ENCODE results near the gene DEF6. TPM values are rescaled to one million over a fixed set of nuclear protein-coding genes. Genes with fewer than 3 reads are reported as not detected.
A peak's percentile ranks its signal among the peaks of the same experiment; 100 is the strongest.

DEF6 gene
- total and polyA plus RNA-seq, 11 donors = 0.38 to 14.4 (median 1.1) TPM

GRCh38 chr6:35259194-35259947 lies 38.2 kb upstream of the DEF6 start, which contains the start of gene ZNF76:
Gene ZNF76 (plus strand): TSS chr6:35259735. CDS start chr6:35281152, 21,417 bp downstream.
- Histone ChIP-seq H3K4me3 (peak within 1 kb of the TSS; percentile 63 to 99 (median 95)), H3K4me1 (peaks cover 0 to 46% (median 32%) of the 10 kb centered on the region in 12 donors), H3K27ac (peak within 1 kb of the TSS; percentile 97 to 100 (median 99)), H3K36me3 (no peaks in the 10 kb centered on the region), H3K9me3 (no peaks in the 10 kb centered on the region), H3K27me3 (no peaks in the 10 kb centered on the region)
- WGBS, 4 donors = 0 to 1% (median 0%) methylated on average over 34 to 82 of the region's 82 CpGs
- peak in 1 of 2 donors; percentile 69 for TF ChIP-seq POLR2A (IDR thresholded peaks at IDR 0.05)
- no peak for TF ChIP-seq CTCF (IDR thresholded peaks at IDR 0.05)
- DNase-seq (peak; percentile 98 to 99 (median 99)), ATAC-seq (peak; percentile 95 to 98 (median 96))
- intact Hi-C loops (cut with DNase I) = no loop called here

DNA sequence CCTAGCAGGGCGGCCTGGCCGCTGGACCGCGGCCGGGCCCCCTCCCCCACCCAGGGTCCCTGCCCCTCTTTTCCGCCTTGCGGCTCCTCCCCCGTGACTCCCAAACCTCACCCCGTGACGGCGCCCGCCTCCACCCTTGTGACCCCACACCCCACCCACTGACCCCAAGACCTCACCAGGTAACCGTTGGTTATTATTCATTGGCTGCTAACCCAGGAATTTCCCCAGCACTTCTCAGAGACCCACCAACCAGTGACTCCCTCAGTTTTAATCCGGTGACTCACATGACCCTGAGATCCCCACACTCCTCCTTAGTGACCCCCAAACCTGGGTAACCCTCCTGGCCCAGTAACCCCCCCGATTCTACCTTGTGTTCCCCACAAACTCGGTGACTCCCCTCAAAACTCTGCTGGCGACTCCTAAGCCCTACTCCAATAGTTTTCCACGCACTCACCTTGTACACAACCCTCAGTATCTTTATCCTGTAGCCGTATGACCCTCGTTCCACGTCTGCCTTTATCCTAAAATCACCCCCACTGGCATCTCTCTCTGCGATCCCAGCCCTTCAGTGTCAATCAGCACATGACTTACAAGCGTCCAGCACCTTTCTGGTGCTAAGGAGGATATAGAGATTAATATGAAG lies 37.5 kb upstream of the DEF6 start:
- DNase-seq (peak; percentile 77 to 86 (median 81)), ATAC-seq (peak; percentile 34 to 74 (median 66))
- H3K4me3 ChIP-seq = peak overlapping the region; percentile 63 to 99 (median 95)
- no peaks in the 10 kb centered on the region for H3K9me3 ChIP-seq
- 4 to 6% (median 5%) methylated on average over 14 to 23 of the region's 23 CpGs for WGBS, 4 donors
- intact Hi-C loops (cut with DNase I) = no loop called here
- peaks cover 0 to 53% (median 36%) of the 10 kb centered on the region in 12 donors for H3K4me1 ChIP-seq
- peak overlapping the region; percentile 97 to 100 (median 99) for H3K27ac ChIP-seq
- no peaks in the 10 kb centered on the region for H3K36me3 ChIP-seq
- H3K27me3 ChIP-seq = no peaks in the 10 kb centered on the region
- TF ChIP-seq POLR2A (IDR thresholded peaks at IDR 0.05) (no peak), CTCF (IDR thresholded peaks at IDR 0.05) (no peak)

GRCh38 chr6:35260591-35261570 lies 36.7 kb upstream of the DEF6 start:
- TF ChIP-seq CTCF (IDR thresholded peaks at IDR 0.05) = no peak
- no peak for TF ChIP-seq POLR2A (IDR thresholded peaks at IDR 0.05)
- Histone ChIP-seq H3K27me3 (no peaks in the 10 kb centered on the region), H3K27ac (peak overlapping the region in 11 of 12 donors; percentile 97 to 100 (median 99)), H3K36me3 (no peaks in the 10 kb centered on the region), H3K4me1 (peaks cover 0 to 57% (median 37%) of the 10 kb centered on the region in 12 donors), H3K9me3 (no peaks in the 10 kb centered on the region), H3K4me3 (peak overlapping the region in 11 of 12 donors; percentile 63 to 99 (median 95))
- DNase-seq (no peak), ATAC-seq (no peak)
- 73 to 82% (median 80%) methylated on average over 6 of the region's 6 CpGs for WGBS, 4 donors
- intact Hi-C loops (cut with DNase I) = no loop called here

Measured in heart left ventricle (tissue), 16 donors.